Kidney epithelial cell (primary cell): ENCODE measurements around the gene PIGS. TPM values are rescaled to one million over a fixed set of nuclear protein-coding genes. Genes with fewer than 3 reads are reported as not detected.

ENCODE experiments used
- DNase-seq: peaks from one replicate; pipeline ENCODE4 v3.0.0-alpha.2; 2010; ENCODE audit warnings: low read depth
- H3K27me3 ChIP-seq: 2 replicates; pipeline ENCODE4 v1.6.0; 2011; ENCODE audit warnings: low read length; ENCODE audit not compliant: control insufficient read depth, insufficient read depth
- H3K36me3 ChIP-seq: 2 replicates; pipeline ENCODE4 v1.5.1; 2011; ENCODE audit warnings: low read length; ENCODE audit not compliant: control insufficient read depth, insufficient read depth
- H3K4me3 ChIP-seq: 2 replicates; pipeline ENCODE4 v1.5.1; 2011; ENCODE audit warnings: low read depth, mild to moderate bottlenecking, control low read depth, low read length
- total RNA-seq: library from RNA; depleted of rRNA; stranded (reverse); fragments of >200 nt; gene quantifications from 2 replicates; pipeline ENCODE4 v1.2.3, GENCODE V29; 2015
- TF ChIP-seq, protein P1 (sequence below): IDR thresholded peaks from 2 replicates; pipeline ENCODE4 v1.5.1; 2011; ENCODE audit warnings: mild to moderate bottlenecking, moderate library complexity, low read length, control low read depth, inconsistent platforms; ENCODE audit not compliant: insufficient read depth, poor library complexity, severe bottlenecking

Gene PIGS
- total RNA-seq, 1 donor from 2014 or later, result 52.9 TPM

DNA sequence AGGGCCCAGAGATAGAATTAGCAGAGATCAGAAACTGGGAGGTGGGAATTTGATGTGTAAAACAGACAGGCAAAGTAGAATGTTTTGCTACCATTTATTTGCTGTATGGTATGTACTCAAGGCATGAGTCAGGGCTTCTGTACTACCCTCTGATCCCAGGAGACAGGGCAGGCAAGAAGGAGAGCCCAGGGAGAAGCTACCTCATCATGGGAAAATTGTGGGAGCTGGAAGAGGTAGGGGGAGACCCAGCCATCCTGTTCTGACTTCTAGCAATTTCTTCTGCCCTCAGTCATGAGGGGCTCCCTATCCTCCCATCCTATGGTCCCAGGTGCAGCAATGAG is 1.7 kb upstream of the PIGS start:
- Histone ChIP-seq H3K4me3 (no peak overlapping the region), H3K27me3 (no peaks in the 10 kb centered on the region), H3K36me3 (no peaks in the 10 kb centered on the region)
- no peak for DNase-seq
- TF ChIP-seq, protein P1, sequence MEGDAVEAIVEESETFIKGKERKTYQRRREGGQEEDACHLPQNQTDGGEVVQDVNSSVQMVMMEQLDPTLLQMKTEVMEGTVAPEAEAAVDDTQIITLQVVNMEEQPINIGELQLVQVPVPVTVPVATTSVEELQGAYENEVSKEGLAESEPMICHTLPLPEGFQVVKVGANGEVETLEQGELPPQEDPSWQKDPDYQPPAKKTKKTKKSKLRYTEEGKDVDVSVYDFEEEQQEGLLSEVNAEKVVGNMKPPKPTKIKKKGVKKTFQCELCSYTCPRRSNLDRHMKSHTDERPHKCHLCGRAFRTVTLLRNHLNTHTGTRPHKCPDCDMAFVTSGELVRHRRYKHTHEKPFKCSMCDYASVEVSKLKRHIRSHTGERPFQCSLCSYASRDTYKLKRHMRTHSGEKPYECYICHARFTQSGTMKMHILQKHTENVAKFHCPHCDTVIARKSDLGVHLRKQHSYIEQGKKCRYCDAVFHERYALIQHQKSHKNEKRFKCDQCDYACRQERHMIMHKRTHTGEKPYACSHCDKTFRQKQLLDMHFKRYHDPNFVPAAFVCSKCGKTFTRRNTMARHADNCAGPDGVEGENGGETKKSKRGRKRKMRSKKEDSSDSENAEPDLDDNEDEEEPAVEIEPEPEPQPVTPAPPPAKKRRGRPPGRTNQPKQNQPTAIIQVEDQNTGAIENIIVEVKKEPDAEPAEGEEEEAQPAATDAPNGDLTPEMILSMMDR, result no peak

DNA sequence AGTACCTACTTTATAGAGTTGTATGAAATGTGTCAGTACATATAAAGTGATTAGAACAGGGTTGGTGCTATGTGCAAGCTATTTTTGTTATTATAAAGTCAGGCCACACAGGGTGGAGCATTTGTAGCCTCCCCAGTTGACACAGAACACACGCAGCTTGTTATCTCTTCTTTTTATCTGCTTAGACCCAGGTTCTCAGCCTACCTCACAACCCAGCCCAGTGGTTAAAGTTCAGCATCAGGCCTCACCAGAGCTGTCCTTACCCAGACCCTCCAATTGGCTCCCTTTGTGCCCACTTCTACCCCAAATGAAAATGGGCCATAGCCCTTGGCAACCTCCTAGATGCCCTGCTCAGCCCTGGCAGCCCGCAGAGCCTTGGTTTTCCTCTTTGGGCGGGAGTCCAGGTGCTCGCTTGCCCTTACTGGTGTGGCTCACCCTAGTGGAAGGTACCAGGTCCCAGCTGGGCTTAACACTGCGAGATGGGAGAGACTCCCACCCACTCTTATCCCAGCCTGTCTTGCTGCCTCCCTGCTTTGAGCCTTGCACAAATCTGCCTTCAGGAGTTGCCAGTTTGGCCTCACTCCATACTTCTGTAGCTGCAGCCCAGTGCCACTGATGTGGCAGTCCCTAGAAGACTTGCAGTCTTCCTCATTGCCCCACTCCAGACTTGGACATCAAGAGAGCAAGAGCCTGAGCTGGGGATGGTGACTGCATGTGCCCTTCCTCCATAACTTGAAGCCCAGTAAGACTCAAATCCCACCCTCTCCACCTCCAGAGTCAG is 1.1 kb upstream of the PIGS start:
- no peaks in the 10 kb centered on the region for H3K36me3 ChIP-seq
- no peak overlapping the region for H3K4me3 ChIP-seq
- no peaks in the 10 kb centered on the region for H3K27me3 ChIP-seq
- TF ChIP-seq, protein P1, result no peak
- no peak for DNase-seq

DNA sequence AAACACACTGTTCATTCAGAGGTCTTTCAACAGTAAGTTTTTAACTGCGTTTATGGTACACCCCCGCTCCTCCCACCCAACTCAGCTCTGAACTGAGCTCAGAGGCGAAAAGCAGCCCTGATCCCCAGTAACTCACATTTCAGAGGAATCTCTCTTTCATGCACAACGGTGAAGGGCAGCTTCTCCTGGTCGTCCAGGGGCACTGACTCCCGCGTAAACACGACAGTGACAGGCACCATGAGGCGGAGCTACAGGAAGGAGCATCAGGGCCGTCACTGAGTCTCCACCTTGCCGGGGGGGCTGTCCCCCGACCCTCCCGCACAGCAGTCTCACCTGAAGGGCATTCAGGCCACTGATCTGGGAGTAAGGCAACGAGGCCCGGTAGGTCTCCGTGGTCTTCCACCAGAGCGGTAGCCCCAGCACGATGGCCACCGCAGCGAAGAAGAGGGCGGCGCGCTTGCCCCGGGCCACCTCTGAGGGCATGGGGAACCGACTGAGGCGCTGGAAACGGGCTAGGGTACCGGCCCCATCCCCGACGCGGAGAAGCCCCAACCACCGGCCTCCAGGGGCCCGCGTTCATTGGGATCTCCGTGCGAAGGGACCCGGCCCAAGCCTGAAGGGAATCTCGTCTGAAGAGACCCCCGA is 486 bp downstream of the PIGS start:
- Histone ChIP-seq H3K4me3 (peak overlapping the region; percentile 57), H3K36me3 (no peaks in the 10 kb centered on the region), H3K27me3 (no peaks in the 10 kb centered on the region)
- TF ChIP-seq, protein P1, result no peak
- DNase-seq, result no peak

DNA sequence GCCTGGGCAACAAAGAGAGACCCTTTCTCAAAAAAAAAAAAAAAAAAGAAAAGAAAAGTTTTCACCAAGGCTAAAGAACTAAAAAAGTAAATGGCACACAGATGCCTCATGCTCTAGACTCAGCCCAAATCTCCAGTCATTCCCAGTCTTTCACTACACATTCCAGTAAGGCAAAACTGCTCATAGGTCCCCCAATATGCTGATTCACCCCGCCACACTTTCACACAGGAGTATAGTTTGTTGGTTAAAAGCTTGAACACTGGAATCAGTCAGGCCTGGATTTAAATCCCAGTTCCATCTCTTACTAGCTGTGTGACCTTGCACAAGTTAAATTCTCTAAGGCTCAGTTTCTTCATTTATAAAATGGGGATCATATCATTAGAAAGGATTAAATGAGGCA is 1.9 kb downstream of the PIGS start:
- Histone ChIP-seq H3K4me3 (no peak overlapping the region), H3K36me3 (no peaks in the 10 kb centered on the region), H3K27me3 (no peaks in the 10 kb centered on the region)
- TF ChIP-seq, protein P1, result no peak
- no peak for DNase-seq

DNA sequence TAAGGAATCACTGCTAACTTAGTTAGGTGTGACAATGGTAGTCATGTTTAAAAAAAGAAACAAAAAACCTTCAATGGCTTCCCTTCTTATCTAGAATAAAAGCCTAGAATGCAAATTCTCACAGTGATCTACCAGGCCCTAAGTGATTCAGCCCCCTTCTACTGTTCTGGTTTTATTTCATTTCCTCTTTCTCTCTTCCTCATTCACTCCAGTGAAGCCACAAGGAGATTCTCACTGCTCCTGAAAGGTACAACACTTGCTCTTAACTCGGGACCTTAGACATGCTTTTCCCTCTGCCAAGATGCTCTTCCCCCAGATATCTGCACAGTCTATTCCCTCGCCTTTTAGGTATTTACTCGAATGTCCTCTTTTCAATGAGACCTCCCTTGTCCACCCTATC is 3.7 kb downstream of the PIGS start:
- DNase-seq, result no peak
- Histone ChIP-seq H3K27me3 (no peaks in the 10 kb centered on the region), H3K4me3 (no peak overlapping the region), H3K36me3 (no peaks in the 10 kb centered on the region)
- TF ChIP-seq, protein P1, result no peak
